GM18951 (cell line): Measurements from ENCODE around the gene MYL6B.

Experiments used
- POLR2A ChIP-seq: IDR thresholded peaks from 4 replicates; pipeline ENCODE4 v1.6.1; 2011; ENCODE audit warnings: mild to moderate bottlenecking; ENCODE audit not compliant: insufficient read length, insufficient read depth; ENCODE audit errors: extremely low read depth
- in situ Hi-C: fragments of 300-500 bp; cut with MboI; formaldehyde crosslinking; loops from one replicate; pipeline ENCODE4 v1.12.0; 2022; ENCODE audit warnings: low sequenced_read_pairs, mixed read lengths, inconsistent platforms; ENCODE audit not compliant: unreplicated experiment

MYL6B gene

DNA sequence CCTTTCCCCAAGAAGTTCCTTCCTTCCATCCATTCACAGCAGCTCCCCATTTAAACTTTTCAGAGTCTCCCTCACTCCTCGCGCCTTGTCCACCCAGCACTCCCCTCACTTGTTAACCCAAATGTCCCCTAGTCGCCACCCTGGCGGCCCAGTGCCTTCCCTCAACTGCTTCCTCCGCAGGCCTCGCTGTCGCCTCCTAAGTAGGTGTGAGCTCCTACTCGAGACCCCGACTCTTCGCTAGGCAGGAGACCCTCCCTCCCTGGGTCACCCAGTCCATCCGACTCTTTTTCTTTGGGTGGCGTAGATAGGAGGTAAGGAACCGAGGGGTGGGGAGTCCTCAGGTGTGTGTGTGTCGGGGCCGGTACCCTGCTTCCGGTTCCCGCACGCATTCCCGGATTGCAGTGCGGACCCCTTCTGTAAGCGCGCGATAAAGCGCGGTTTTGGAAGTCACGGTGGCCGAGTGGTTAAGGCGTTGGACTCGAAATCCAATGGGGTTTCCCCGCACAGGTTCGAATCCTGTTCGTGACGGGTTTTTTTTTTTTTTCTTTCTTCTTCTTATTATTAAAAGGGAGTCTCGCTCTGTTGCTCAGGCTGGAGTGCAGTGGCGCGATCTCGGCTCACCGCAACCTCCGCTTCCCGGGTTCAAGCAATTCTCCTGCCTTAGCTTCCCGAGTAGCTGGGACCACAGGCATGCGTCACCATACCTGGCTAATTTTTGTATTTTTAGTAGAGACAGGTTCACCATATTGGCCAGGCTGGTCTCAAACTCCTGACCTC is 37.7 kb downstream of the MYL6B start:
- TF ChIP-seq POLR2A, result peak; percentile 20
- in situ Hi-C loops, result loop anchor here (10.0 kb wide), 1 partner anchor 275 kb away; the partner anchor contains the start of gene SPRYD4

- in situ Hi-C loops, result loop anchor here (10.0 kb wide), 1 partner anchor 274 kb away; the partner anchor contains the start of gene SPRYD4
- TF ChIP-seq POLR2A, result no peak
Observed at GRCh38 chr12:56190695-56191155, 38.3 kb downstream of the MYL6B start.

DNA sequence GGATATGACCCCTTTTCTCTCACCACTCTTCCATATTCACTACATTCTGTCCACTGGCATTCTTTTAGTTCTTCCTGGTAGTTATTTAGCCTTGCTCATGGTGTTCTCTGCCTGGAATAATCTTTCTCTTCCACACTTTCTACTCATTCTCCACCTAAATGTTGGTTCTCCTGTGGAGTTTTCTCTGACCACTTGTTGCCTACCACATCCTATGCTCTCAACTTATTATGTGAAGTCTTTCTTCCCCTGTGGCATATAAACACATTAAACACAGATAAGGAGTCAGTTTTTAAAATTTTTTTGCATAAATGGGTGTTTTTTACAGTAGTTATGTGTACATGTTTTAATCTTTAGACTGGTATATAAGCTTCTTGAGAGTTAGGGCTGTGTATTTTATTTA is 40.2 kb downstream of the MYL6B start:
- in situ Hi-C loops, result loop anchor here (10.0 kb wide), 1 partner anchor 272 kb away; the partner anchor contains the start of gene SPRYD4
- no peak for TF ChIP-seq POLR2A

- in situ Hi-C loops, result loop anchor here (10.0 kb wide), 1 partner anchor 272 kb away; the partner anchor contains the start of gene SPRYD4
- peak; percentile 14 for TF ChIP-seq POLR2A
Observed at GRCh38 chr12:56193025-56193578, 40.7 kb downstream of the MYL6B start.

GRCh38 chr12:56196818-56197550 is 44.6 kb downstream of the MYL6B start:
- in situ Hi-C loops, result loop anchor here (10.0 kb wide), 1 partner anchor 268 kb away; the partner anchor contains the start of gene SPRYD4

GRCh38 chr12:56197921-56198635 is 45.7 kb downstream of the MYL6B start:
- in situ Hi-C loops, result loop anchor here (10.0 kb wide), 1 partner anchor 267 kb away; the partner anchor contains the start of gene SPRYD4
- no peak for TF ChIP-seq POLR2A

DNA sequence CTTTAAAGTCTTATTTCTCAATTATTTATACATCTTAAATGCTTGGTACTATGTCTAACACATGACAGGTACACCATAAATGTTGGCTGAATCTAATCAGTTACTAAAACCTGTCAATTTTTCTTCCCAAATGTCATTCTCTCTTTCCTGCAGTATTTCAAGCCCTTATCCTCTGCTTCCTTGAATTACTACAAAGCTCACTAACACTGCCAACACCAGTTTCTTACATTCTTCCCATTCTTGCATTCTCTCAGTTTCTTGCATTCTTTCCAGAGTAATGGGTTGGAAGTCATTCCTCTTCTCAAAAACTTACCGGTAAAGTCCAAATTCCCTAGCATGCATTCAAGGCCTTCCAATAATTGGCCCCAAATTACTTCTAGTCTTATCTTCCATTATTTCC is 46.4 kb downstream of the MYL6B start:
- TF ChIP-seq POLR2A, result no peak
- in situ Hi-C loops, result loop anchor here (10.0 kb wide), 1 partner anchor 266 kb away; the partner anchor contains the start of gene SPRYD4

- no peak for TF ChIP-seq POLR2A
- in situ Hi-C loops, result no loop called here
Observed at GRCh38 chr12:56202366-56202765, 50.0 kb downstream of the MYL6B start.

GRCh38 chr12:56202838-56203237 is 50.5 kb downstream of the MYL6B start:
- in situ Hi-C loops, result no loop called here
- no peak for TF ChIP-seq POLR2A

DNA sequence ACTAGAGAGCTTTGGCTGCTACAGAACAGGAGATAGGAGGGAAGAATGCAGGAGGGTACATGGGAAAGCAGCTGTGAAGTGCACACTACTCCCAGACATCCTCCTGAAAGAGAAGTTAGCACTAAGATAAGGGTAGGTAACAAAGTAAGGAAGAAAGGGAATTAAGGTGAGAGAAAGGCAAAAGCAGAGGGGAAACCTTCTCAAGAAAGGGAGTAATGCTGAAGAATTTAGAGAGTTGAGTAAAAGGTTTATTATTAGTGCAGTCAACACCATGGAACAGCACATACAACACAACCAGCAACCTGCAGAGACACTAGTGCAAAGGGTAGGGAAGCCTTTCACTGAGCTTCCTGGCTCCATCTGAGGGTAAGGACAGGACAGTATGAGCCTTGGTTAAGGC is 51.9 kb downstream of the MYL6B start:
- in situ Hi-C loops, result no loop called here
- no peak for TF ChIP-seq POLR2A

GRCh38 chr12:56205445-56205844 is 53.1 kb downstream of the MYL6B start:
- in situ Hi-C loops, result no loop called here

DNA sequence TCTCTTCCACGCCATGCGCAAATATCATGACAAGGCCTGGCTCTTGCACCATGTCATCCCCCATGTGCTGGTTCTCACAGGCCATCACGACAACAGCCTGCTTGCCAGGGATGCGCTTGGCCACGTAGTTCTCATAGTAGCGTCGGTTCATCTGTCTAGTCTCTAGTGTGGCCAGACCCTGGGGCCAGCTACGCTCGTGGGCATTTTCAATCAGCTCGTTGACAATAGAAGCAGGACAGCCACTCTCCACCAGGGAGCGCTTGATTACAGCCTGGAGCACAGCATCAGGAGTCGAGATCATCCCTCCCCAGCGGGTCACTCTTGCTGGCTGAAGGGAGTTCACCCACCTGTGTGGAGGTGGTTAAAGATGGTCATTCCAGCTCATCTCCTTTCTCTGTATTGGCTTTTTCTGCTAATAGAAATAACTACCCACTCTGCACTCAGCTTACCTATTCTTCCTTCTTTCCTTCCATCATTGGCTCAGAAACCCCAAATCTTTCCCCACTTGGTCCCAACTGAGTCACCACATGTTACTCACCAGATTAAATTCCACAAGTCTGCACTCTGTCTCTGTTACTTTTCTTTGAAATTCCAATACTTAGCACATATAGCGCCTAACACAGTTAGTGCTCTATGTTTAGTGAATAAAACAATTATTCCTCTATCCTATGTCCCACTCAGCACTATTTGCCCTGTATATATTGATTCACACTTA is 54.2 kb downstream of the MYL6B start:
- in situ Hi-C loops, result no loop called here
- no peak for TF ChIP-seq POLR2A

More at GRCh38 chr12:56205445-56205844, 53.1 kb downstream of the MYL6B start:
- TF ChIP-seq POLR2A, result no peak
